SK-N-SH (cell line): ENCODE results near the gene DVL3. TPM values are rescaled to one million over a fixed set of nuclear protein-coding genes. Genes with fewer than 3 reads are reported as not detected.
A peak's percentile ranks its signal among the peaks of the same experiment; 100 is the strongest.

ENCODE experiments used
- CTCF ChIA-PET: fragments of 300-600, 350-600 bp; formaldehyde crosslinking; extraction: SDS; loops from one replicate; lab custom pipeline; 2021; lab: Yijun Ruan, JAX
- POLR2A ChIA-PET: fragments of 350-600 bp; sonication (Branson Sonifier 250); formaldehyde crosslinking; extraction: SDS; loops from one replicate; lab custom pipeline; 2020; ENCODE audit warnings: antibody characterized with exemption, inconsistent platforms; lab: Yijun Ruan, JAX
- DNase-seq: peaks from one replicate; pipeline ENCODE4 v3.0.0; 2012
- H2AFZ ChIP-seq: fragments of 200-600 bp; sonication (generic); 2 replicates; pipeline ENCODE4 v1.8.1; 2016; ENCODE audit warnings: antibody characterized with exemption, mild to moderate bottlenecking, low read depth
- H3F3A ChIP-seq: fragments of 200-600 bp; sonication (generic); replicated peaks from 2 replicates; pipeline ENCODE3; 2016; ENCODE audit warnings: antibody characterized with exemption, mild to moderate bottlenecking; ENCODE audit not compliant: insufficient read depth
- H3K27ac ChIP-seq, 2 experiments: fragments of 200-500 bp in 1 of 2; fragments of 200-600 bp in 1 of 2; sonication (Bioruptor generic) in 1 of 2; sonication (generic), shearing (Covaris generic) in 1 of 2; 2 replicates each; pipeline versions ENCODE4 v1.5.1 to v1.6.1; 2014 to 2016; ENCODE audit warnings: low read depth in 2 of 2, inconsistent platforms in 1 of 2, low read length in 1 of 2, mild to moderate bottlenecking in 1 of 2, mixed read lengths in 1 of 2
- H3K27me3 ChIP-seq: fragments of 200-600 bp; sonication (generic), shearing (Covaris generic); 2 replicates; pipeline ENCODE4 v1.6.1; 2016; ENCODE audit warnings: mixed run types; ENCODE audit not compliant: insufficient read depth
- H3K36me3 ChIP-seq, 2 experiments: fragments of 200-500 bp in 1 of 2; fragments of 200-600 bp in 1 of 2; sonication (Bioruptor generic) in 1 of 2; sonication (generic) in 1 of 2; replicated peaks in 1 of 2; 2 replicates each; pipeline versions ENCODE3 to v1.5.1; 2014 to 2016; ENCODE audit warnings: low read length in 1 of 2, mild to moderate bottlenecking in 1 of 2; ENCODE audit not compliant: insufficient read depth in 2 of 2, control insufficient read depth in 1 of 2
- H3K4me1 ChIP-seq, 2 experiments: fragments of 200-500 bp in 1 of 2; fragments of 200-600 bp in 1 of 2; sonication (Bioruptor generic) in 1 of 2; sonication (generic), shearing (Covaris generic) in 1 of 2; 2 replicates each; pipeline versions ENCODE4 v1.5.1 to v1.6.1; 2014 to 2016; ENCODE audit warnings: low read depth in 1 of 2, low read length in 1 of 2, mixed run types in 1 of 2; ENCODE audit not compliant: insufficient read depth in 2 of 2, control insufficient read depth in 1 of 2
- H3K4me2 ChIP-seq: fragments of 200-600 bp; sonication (generic), shearing (Covaris generic); 2 replicates; pipeline ENCODE4 v1.6.1; 2017; ENCODE audit warnings: mixed run types
- H3K4me3 ChIP-seq, 2 experiments: fragments of 200-500 bp in 1 of 2; fragments of 200-600 bp in 1 of 2; sonication (Bioruptor generic) in 1 of 2; sonication (generic), shearing (Covaris generic) in 1 of 2; 2 replicates each; pipeline versions ENCODE4 v1.5.1 to v1.8.1; 2014 to 2016; ENCODE audit warnings: low read depth in 2 of 2, inconsistent platforms in 1 of 2, low read length in 1 of 2, mild to moderate bottlenecking in 1 of 2, mixed read lengths in 1 of 2, moderate library complexity in 1 of 2
- H3K79me2 ChIP-seq: fragments of 200-600 bp; sonication (generic); 2 replicates; pipeline ENCODE4 v1.8.1; 2017; ENCODE audit warnings: mild to moderate bottlenecking; ENCODE audit not compliant: insufficient read depth
- H3K9ac ChIP-seq: fragments of 200-600 bp; sonication (generic); 2 replicates; pipeline ENCODE4 v1.6.1; 2017; ENCODE audit warnings: mixed run types
- H3K9me2 ChIP-seq: fragments of 200-600 bp; sonication (generic); 2 replicates; pipeline ENCODE4 v1.6.1; 2017; ENCODE audit warnings: mixed run types
- H3K9me3 ChIP-seq: fragments of 200-600 bp; sonication (generic); 2 replicates; pipeline ENCODE4 v1.6.1; 2017; ENCODE audit warnings: mixed run types, mild to moderate bottlenecking, moderate library complexity
- H4K20me1 ChIP-seq: fragments of 200-600 bp; sonication (generic); 2 replicates; pipeline ENCODE4 v1.6.1; 2017; ENCODE audit warnings: mild to moderate bottlenecking, mixed run types; ENCODE audit not compliant: insufficient read depth
- CHD2 ChIP-seq: fragments of 150-350 bp; IDR thresholded peaks from 2 replicates; pipeline ENCODE4 v1.6.1; 2018; ENCODE audit warnings: low read length; ENCODE audit not compliant: partially characterized antibody
- CTCF ChIP-seq: fragments of 200-600 bp; sonication (generic); IDR thresholded peaks from 2 replicates; pipeline ENCODE4 v1.6.1; 2017; ENCODE audit warnings: antibody characterized with exemption, mild to moderate bottlenecking, moderate library complexity
- ELF1 ChIP-seq: IDR thresholded peaks from 2 replicates; pipeline ENCODE4 v1.4.0; 2012
- EZH2phosphoT487 ChIP-seq: fragments of 200-600 bp; sonication (generic); IDR thresholded peaks from 2 replicates; pipeline ENCODE4 v1.6.1; 2017; ENCODE audit warnings: low read depth, mixed run types, mild to moderate bottlenecking, antibody characterized with exemption, moderate library complexity, borderline replicate concordance
- FOXJ3 ChIP-seq: sonication (generic); formaldehyde crosslinking; IDR thresholded peaks from 2 replicates; pipeline ENCODE4 v1.5.1; 2020; ENCODE audit warnings: mild to moderate bottlenecking, missing genetic modification reagents
- FOXM1 ChIP-seq: IDR thresholded peaks from 2 replicates; pipeline ENCODE4 v1.4.0; 2012; ENCODE audit warnings: low read depth, mild to moderate bottlenecking
- IRF3 ChIP-seq: fragments of 150-350 bp; IDR thresholded peaks from 2 replicates; pipeline ENCODE4 v1.6.1; 2016; ENCODE audit warnings: mild to moderate bottlenecking, low read depth, low read length
- JUND ChIP-seq: IDR thresholded peaks from 2 replicates; pipeline ENCODE4 v1.4.0; 2012
- PBX3 ChIP-seq: IDR thresholded peaks from 2 replicates; pipeline ENCODE4; 2012
- POLR2AphosphoS5 ChIP-seq: IDR thresholded peaks from 2 replicates; pipeline ENCODE4 v1.6.1; 2012; ENCODE audit warnings: low read depth, low read length
- RAD21 ChIP-seq: IDR thresholded peaks from 2 replicates; pipeline ENCODE4 v1.6.1; 2012; ENCODE audit warnings: mild to moderate bottlenecking, low read length
- RCOR1 ChIP-seq: fragments of 150-350 bp; IDR thresholded peaks from 2 replicates; pipeline ENCODE4 v1.6.1; 2017; ENCODE audit warnings: antibody characterized with exemption, low read length
- REST ChIP-seq: IDR thresholded peaks from 2 replicates; pipeline ENCODE4 v1.6.1; 2012; ENCODE audit warnings: mild to moderate bottlenecking, low read depth, low read length, moderate library complexity
- RFX5 ChIP-seq: IDR thresholded peaks from 2 replicates; pipeline ENCODE4 v1.6.1; 2012; ENCODE audit warnings: mild to moderate bottlenecking, improper control_type of control experiment, low read length
- RXRA ChIP-seq: IDR thresholded peaks from 2 replicates; pipeline ENCODE4 v1.4.0; 2012; ENCODE audit warnings: low read depth, mild to moderate bottlenecking, borderline replicate concordance
- SIN3A ChIP-seq: IDR thresholded peaks from 2 replicates; pipeline ENCODE4 v1.6.1; 2012; ENCODE audit warnings: low read depth, mild to moderate bottlenecking, low read length, moderate library complexity, borderline replicate concordance
- SMC3 ChIP-seq: IDR thresholded peaks from 2 replicates; pipeline ENCODE4 v1.6.1; 2012; ENCODE audit warnings: low read depth, low read length, improper control_type of control experiment
- TCF12 ChIP-seq: IDR thresholded peaks from 2 replicates; pipeline ENCODE4 v1.4.0; 2012
- TEAD4 ChIP-seq: IDR thresholded peaks from 2 replicates; pipeline ENCODE4 v1.4.0; 2012; ENCODE audit warnings: mild to moderate bottlenecking, borderline replicate concordance; ENCODE audit not compliant: insufficient read depth
- YY1 ChIP-seq: IDR thresholded peaks from 2 replicates; pipeline ENCODE4 v1.4.0; 2012; ENCODE audit warnings: low read depth, mild to moderate bottlenecking
- WGBS: methylation state at CpG from one replicate; pipeline ENCODE4 v1.1.6; 2017; ENCODE audit warnings: low lambda C conversion rate; 5-methylcytosine and 5-hydroxymethylcytosine counted together
- polyA plus RNA-seq, 3 experiments: library from polyadenylated mRNA; depleted of rRNA; stranded (reverse); fragments of >200 nt; gene quantifications; 2 replicates each; pipeline ENCODE4 v1.2.3, GENCODE V29; 2012
- TF ChIP-seq, protein P1 (sequence below): IDR thresholded peaks from 2 replicates; pipeline ENCODE4 v1.4.0; 2012; ENCODE audit warnings: low read depth, borderline replicate concordance
- TF ChIP-seq, protein P2 (sequence below): IDR thresholded peaks from 2 replicates; pipeline ENCODE4 v1.4.0; 2012; ENCODE audit warnings: low read depth, borderline replicate concordance

DVL3 gene
- polyA plus RNA-seq, 1 of the 3 experiments (the other 2 are of a cell fraction): 29.6 TPM

DNA sequence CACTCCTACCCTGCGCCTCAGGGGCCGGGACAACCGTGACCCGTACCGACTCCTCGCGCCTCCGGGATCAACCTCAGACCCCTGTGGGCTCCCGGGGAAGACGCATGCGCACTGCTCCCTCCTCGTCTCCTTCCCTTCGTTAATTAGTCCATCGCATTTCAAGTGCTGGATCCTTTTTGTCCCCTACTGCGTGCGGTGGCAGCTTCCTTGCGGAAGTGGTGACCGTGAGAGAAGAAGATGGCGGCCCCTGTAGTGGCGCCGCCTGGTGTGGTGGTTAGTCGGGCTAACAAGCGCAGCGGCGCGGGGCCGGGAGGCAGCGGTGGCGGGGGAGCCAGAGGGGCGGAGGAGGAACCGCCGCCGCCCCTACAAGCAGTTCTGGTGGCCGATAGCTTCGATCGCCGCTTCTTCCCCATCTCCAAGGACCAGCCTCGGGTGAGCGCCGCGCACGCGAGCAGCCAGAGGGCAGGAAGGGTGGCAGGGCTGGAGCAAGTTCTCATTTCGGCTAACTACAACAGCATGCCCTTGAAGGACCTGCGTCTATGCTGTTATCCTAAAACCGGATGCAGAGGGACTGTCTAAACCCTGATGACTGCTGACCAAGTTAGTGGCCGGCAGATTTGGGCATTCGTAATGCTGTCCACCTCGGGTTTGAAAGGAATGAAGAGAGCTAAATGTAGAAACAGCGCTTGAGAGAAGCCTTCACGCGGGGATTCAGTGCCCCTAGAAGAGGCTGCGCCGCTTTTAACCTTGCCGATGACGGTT is 19.8 kb upstream of the DVL3 start, which contains the start of gene EIF2B5:
Gene EIF2B5 (plus strand): TSS at position 210 of the 762 bp plus-strand sequence. CDS start 28 bp downstream, at position 238.
- Histone ChIP-seq H3K4me2 (peak within 1 kb of the TSS; percentile 90), H3F3A (peaks cover 10% of the 10 kb centered on the region), H3K9me2 (no peaks in the 10 kb centered on the region), H3K27me3 (no peaks in the 10 kb centered on the region), H3K4me3 (peak within 1 kb of the TSS; percentile 82 to 96), H3K36me3 (peaks cover 9 to 14% of the 10 kb centered on the region in 2 experiments), H4K20me1 (no peaks in the 10 kb centered on the region), H3K79me2 (peaks cover 62% of the 10 kb centered on the region), H3K4me1 (peaks cover 0 to 8% of the 10 kb centered on the region in 2 experiments; a peak in 3 of 4 replicates), H2AFZ (peak within 1 kb of the TSS; percentile 75), H3K9ac (peak within 1 kb of the TSS; percentile 92), H3K27ac (peak within 1 kb of the TSS; percentile 70 to 86), H3K9me3 (no peaks in the 10 kb centered on the region)
- ChIA-PET POLR2A (interaction anchor here (1.3 to 1.5 kb wide), 2 partner anchors 9 to 21 kb away, joined by 4 to 9 read pairs; partner anchors contain the start of gene DVL3), CTCF (interaction anchor here (0.7 to 4.0 kb wide), 13 partner anchors 10 to 552 kb away, joined by 3 to 31 read pairs (median 5); partner anchors contain the start of genes ABCC5, EEF1AKMT4 and PARL)
- WGBS: under 1% methylated on average over 33 of the region's 56 CpGs
- peak; percentile 93 for DNase-seq
- peak; percentile 97 for TF ChIP-seq YY1
- TF ChIP-seq IRF3: no peak
- TF ChIP-seq RCOR1: no peak
- TF ChIP-seq RAD21: peak; percentile 13
- TF ChIP-seq JUND: no peak
- TF ChIP-seq REST: peak; percentile 75
- TF ChIP-seq PBX3: no peak
- TF ChIP-seq TCF12: no peak
- TF ChIP-seq CHD2: peak; percentile 82
- TF ChIP-seq RFX5: no peak
- no peak for TF ChIP-seq FOXJ3 (CRISPR knock-in tag)
- no peak for TF ChIP-seq RXRA
- TF ChIP-seq ELF1: peak; percentile 99
- TF ChIP-seq SMC3: peak; percentile 17; the same call in 1 of the 2 replicates
- TF ChIP-seq CTCF: peak; percentile 56
- TF ChIP-seq TEAD4: no peak
- TF ChIP-seq, protein P1, sequence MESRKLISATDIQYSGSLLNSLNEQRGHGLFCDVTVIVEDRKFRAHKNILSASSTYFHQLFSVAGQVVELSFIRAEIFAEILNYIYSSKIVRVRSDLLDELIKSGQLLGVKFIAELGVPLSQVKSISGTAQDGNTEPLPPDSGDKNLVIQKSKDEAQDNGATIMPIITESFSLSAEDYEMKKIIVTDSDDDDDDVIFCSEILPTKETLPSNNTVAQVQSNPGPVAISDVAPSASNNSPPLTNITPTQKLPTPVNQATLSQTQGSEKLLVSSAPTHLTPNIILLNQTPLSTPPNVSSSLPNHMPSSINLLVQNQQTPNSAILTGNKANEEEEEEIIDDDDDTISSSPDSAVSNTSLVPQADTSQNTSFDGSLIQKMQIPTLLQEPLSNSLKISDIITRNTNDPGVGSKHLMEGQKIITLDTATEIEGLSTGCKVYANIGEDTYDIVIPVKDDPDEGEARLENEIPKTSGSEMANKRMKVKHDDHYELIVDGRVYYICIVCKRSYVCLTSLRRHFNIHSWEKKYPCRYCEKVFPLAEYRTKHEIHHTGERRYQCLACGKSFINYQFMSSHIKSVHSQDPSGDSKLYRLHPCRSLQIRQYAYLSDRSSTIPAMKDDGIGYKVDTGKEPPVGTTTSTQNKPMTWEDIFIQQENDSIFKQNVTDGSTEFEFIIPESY: peak; percentile 82; the same call in 1 of the 2 replicates
- TF ChIP-seq, protein P2, sequence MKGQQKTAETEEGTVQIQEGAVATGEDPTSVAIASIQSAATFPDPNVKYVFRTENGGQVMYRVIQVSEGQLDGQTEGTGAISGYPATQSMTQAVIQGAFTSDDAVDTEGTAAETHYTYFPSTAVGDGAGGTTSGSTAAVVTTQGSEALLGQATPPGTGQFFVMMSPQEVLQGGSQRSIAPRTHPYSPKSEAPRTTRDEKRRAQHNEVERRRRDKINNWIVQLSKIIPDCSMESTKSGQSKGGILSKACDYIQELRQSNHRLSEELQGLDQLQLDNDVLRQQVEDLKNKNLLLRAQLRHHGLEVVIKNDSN: no peak
- TF ChIP-seq FOXM1: no peak
- peak; percentile 80; the same call in 1 of the 2 replicates for TF ChIP-seq SIN3A
- no peak for TF ChIP-seq EZH2phosphoT487
- TF ChIP-seq POLR2AphosphoS5: peak; percentile 88
